GM10847 (cell line): ENCODE results near the gene SLX4.

ENCODE experiments used
- POLR2A ChIP-seq: IDR thresholded peaks from 2 replicates; pipeline ENCODE4 v1.6.1; 2011; ENCODE audit not compliant: insufficient read length; ENCODE audit errors: extremely low read depth

The SLX4 gene

GRCh38 chr16:3611146-3611975, at the start of gene SLX4:
SLX4 (minus strand) TSS chr16:3611606; CDS start chr16:3608964, 2,642 bp downstream.
- TF ChIP-seq POLR2A, result peak; percentile 87

DNA sequence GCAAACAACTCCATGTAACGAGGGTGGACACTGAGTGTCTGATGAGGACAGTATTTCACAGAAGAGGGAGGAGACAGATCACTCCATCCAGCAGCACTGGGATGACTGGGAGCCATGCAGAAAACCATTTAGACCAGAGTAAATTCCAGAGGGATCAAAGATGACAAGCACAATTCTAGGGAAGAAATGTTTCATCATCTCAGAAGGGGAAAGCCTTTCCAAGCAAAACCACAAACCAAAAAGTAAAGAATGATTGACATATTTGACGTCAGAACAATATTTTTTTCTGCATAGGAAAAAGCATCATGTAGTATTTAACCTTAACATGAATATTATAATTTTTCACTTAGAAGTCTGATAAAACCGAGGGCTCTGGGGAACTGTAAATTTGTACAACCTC, 47.8 kb upstream of the SLX4 start:
- no peak for TF ChIP-seq POLR2A

- TF ChIP-seq POLR2A, result no peak
Measured at GRCh38 chr16:3656491-3657468, 45.4 kb upstream of the SLX4 start.

GRCh38 chr16:3655396-3656159, 44.2 kb upstream of the SLX4 start:
- TF ChIP-seq POLR2A, result no peak

GRCh38 chr16:3655030-3655395, 43.6 kb upstream of the SLX4 start:
- TF ChIP-seq POLR2A, result no peak

DNA sequence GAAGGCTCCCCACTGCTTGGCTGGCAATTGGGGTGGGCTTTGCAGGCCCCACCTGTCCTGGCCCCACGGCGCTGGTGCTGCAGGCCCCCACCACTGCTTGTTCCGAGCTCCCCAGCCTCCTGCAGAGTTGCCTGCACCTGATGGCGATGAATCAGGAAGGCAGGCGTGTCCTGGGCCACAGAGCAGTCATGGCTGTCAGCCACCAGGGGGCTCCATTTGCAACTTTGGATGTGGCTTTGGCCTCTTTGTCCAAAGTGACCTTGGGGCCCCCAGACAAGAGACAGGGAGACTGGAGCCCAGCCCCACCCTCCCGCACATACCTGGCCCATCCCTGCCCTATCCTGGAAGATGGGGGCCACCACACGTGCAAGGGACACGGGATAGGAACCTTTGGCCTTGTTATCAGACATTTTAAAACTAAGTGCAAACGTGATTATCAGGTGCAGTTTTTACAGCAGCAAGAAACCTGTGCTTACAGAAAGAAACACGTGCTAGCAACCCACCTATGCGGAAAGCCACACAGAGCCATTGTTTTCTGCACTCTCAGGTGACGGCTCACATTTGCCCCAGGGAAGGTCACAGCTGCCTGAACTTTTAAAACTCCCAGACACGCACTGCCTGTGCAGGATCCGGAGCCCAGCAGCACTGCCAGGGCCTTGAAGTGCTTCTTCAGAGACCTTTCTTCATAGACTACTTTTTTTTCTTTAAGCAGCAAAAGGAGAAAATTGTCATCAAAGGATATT, 43.0 kb upstream of the SLX4 start, which contains the start of gene DNASE1:
Gene DNASE1, plus strand, starts transcription at position 443 of the 743 bp plus-strand sequence. CDS start 683 bp downstream, outside the sequence.
- TF ChIP-seq POLR2A, result no peak

DNA sequence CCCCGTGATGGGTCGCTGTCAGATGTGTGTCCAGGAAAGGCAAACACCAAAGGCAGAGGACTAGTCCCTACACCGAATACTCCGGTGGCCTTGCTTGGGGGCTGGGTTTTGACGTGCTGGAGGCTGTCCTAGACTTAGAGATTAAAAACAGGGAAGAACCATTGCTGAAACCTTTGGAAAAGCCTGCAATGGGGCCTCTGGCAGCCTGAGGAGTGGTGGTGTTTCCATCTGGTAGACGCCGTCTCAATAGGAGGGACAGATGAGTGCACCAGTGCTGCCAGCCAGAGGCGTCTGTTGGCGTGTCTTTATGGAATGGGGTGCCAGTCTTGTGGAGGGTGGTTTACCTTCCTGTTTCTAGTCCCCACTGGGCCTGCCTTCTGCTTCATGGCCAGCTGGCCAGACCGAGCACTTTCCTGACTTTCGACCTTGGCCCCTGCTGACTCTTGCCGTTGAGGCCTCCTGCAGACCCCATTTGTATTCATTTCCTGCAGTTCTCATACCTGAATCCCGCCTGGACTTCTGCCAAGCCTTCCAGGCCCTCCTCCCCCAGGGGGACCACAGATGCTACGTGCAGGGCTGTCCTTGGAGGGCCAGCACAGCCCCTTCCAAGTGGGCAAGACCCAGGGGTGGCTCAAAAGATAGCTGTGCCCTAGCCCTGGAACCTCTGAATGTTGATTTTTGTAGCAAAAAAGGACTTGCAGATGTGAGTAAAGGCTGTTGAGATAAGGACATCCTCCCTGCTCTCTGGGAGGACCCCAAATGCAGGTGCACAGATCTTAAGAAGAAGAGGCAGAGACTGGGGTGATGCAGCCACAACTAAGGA, 41.2 kb upstream of the SLX4 start:
- no peak for TF ChIP-seq POLR2A

DNA sequence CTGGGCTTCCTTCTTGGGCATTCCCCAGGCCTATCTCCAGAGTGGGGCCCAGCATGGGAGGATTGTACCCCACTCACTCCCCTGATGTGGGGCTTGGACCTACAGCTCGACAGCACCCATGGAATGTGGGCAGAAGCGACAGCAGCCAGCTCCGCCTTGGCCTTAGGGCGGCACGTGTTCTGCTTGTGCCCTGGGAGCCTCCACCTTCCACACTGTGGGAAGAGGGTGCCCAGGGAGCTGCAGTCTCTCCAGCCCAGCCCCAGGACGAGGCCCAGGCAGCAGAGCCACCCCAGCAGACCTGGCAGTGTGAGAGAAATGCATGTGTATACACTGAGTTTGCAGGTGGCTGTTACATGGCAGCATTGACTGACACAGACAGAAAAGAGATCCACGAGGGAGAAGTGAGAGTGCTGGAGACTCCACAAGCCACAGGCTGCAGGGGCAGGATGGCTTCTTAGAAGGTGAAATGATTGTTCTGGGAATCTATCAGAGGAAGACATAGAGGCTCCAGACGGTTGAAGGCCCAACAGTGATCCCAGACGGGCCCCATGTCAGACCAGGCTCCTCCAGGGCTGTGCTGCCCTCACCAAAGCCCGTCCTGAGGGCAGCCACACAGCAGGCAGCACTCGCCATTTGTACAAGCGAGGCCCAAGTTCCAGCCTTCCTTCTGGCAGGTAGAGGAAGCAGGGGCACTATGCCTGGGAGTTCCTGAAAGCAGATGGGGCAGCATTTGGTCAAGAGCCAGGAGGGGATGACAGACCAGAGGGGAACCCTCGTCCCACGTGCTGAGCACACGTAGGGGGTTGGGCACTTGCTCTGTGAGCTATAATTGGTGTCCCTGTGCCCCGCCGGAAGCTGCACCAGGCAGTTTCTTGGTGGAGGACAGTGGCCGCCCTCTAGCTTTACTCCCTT, 40.3 kb upstream of the SLX4 start:
- TF ChIP-seq POLR2A, result no peak

DNA sequence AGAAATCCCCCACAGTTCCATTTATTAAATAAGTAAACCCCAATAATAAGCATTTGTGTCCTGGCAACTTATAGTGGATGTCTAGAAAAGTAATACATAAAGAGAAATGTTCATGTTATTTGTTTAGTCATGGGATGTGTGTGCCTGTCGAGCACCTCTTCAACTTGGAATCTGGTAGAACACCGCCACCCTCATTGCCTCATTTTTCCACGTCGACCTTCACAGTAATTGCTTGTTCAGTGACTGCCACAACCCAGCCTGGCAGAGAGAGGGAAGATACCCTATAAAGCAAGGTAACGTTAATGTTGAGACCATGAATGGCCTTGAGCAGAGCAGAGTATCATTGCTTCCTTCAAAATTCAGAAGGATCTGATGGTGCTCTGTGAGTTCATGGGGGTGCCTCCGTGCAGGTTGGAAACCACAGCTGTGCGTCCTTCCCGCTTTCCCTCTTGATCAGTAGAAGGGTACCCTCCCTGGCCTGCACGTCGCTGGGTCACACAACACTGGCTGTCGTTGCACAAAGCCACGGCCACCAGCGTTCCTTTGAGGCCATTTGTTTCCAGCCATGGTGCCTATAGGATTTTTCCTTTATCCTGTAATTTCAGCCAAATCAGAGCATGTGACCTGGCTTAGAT, 39.3 kb upstream of the SLX4 start:
- no peak for TF ChIP-seq POLR2A

GRCh38 chr16:3646348-3646920, 35.0 kb upstream of the SLX4 start:
- TF ChIP-seq POLR2A, result no peak

DNA sequence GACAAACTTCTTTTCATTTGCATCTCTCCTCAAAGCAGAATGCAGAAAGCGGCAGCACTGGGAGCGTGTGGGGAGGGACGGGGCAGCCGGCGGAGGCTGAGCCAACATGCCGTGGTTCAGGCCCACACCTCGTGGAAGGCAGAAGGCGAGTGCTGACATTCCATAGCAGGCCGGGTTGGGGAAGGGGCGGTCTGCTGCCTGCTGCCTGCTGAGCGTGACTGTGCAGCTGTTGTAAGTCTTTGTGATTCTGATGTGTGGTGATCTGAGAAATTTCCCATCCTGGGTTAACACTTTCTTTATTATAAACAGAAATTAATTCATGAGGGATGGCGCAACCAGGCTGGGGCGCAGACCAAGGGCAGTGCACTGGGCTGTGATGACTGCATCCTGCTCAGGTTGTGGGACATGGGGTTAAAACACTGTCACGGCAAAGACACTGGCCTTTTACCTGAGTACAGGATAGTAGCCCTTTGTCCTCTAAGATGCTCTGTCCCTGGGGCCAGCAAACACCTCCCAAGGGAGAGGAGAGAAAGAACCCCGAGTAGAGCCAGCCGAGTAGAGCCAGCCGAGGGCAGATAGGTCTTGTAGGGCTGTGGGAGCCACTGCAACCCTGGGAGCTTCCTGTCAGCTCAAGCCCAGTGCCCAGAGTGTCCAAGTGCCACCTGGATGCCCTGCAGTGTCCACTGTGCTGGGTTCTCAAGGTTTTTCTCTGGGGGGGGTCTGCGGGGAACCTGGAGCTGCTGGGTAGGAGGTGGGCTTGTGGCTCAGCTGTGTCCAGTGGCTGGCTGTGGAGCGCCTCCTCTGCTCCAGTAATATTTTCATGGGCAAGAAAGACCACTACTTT, 34.3 kb upstream of the SLX4 start:
- no peak for TF ChIP-seq POLR2A
